H1 (cell line): Measurements from ENCODE around the gene LITAF. TPM values are rescaled to one million over a fixed set of nuclear protein-coding genes. Genes with fewer than 3 reads are reported as not detected.

ENCODE experiments used
- BCL11A ChIP-seq, 2 experiments: IDR thresholded peaks; one replicate each; pipeline ENCODE4 v1.6.1; 2011; ENCODE audit warnings: low read depth in 2 of 2, low read length in 2 of 2, mild to moderate bottlenecking in 2 of 2
- CREB1 ChIP-seq: IDR thresholded peaks from 2 replicates; pipeline ENCODE4 v1.6.1; 2012; ENCODE audit warnings: inconsistent platforms
- EZH2 ChIP-seq: fragments of 200-600 bp; sonication (generic); IDR thresholded peaks from 2 replicates; pipeline ENCODE4 v1.7.1; 2012; ENCODE audit warnings: low read depth, mild to moderate bottlenecking, moderate library complexity, low read length, inconsistent platforms; ENCODE audit not compliant: severe bottlenecking
- FOSL1 ChIP-seq: IDR thresholded peaks from 2 replicates; pipeline ENCODE4 v1.6.1; 2011; ENCODE audit warnings: mild to moderate bottlenecking, low read depth, low read length, moderate library complexity; ENCODE audit not compliant: insufficient read depth
- HDAC6 ChIP-seq: IDR thresholded peaks from one replicate; pipeline ENCODE4 v1.7.1; 2012; ENCODE audit warnings: low read depth, mild to moderate bottlenecking, inconsistent platforms, low read length, moderate library complexity
- SIRT6 ChIP-seq: IDR thresholded peaks from one replicate; pipeline ENCODE4 v1.7.1; 2012; ENCODE audit warnings: low read length, inconsistent platforms
- SUZ12 ChIP-seq: fragments of 200-600 bp; sonication (generic); IDR thresholded peaks from 2 replicates; pipeline ENCODE4 v1.6.1; 2012; ENCODE audit warnings: mild to moderate bottlenecking, inconsistent platforms, low read length, moderate library complexity, mixed read lengths
- TEAD4 ChIP-seq: IDR thresholded peaks from 2 replicates; pipeline ENCODE4 v1.6.1; 2012; ENCODE audit warnings: low read depth, low read length, inconsistent platforms, mixed read lengths
- polyA plus RNA-seq, 7 experiments: library from polyadenylated mRNA; depleted of rRNA in 3 of 7; stranded (reverse) in 5 of 7; unstranded in 2 of 7; fragments of >200 nt in 5 of 7; fragments of 200-250 nt in 2 of 7; gene quantifications; 1 replicate in 5 of 7; 2 replicates in 1 of 7; 4 replicates in 1 of 7; pipeline versions ENCODE4 v1.2.1 to v1.2.3, GENCODE V29; 2011 to 2013; ENCODE audit warnings: missing spikeins in 2 of 7, mixed read lengths in 2 of 7
- total RNA-seq: library from RNA; stranded (reverse); fragmentation: NEBNext Ultra II Directional; extraction: Animal tissue kit (Norgen Biotek cat#: 25700); gene quantifications from 2 replicates; pipeline ENCODE4 v1.2.1, GENCODE V29; 2021

LITAF gene
- total and polyA plus RNA-seq, 2 of the 8 experiments (the other 6 are each of a cell fraction or from before 2014, with no cell fraction given): 165 to 205 TPM

GRCh38 chr16:11563493-11564040 lies 23.2 kb downstream of the LITAF start (continued):
- TF ChIP-seq BCL11A (IDR thresholded peaks at IDR 0.05; ENCODE audit: low read depth in 2 of 2, low read length in 2 of 2) (no peak), FOSL1 (no peak), TEAD4 (no peak), HDAC6 (no peak), CREB1 (no peak), EZH2 (no peak), SUZ12 (no peak), SIRT6 (no peak)
- TF ChIP-seq, all 59 proteins: peak for 0
